HG02678 (cell line): ENCODE data around the gene KRTAP10-5.
"Not testable (repeated sequence)": the region's sequence is repeated elsewhere in the genome, so short reads cannot be mapped to it uniquely, and the experiment has no call there.

Experiments used
- ATAC-seq: cut with Tn5 transposase; IDR thresholded peaks from one replicate; pipeline ENCODE4 v1.9.1; 2021; ENCODE audit warnings: mild to moderate bottlenecking, moderate library complexity; ENCODE audit not compliant: unreplicated experiment

KRTAP10-5 gene

DNA sequence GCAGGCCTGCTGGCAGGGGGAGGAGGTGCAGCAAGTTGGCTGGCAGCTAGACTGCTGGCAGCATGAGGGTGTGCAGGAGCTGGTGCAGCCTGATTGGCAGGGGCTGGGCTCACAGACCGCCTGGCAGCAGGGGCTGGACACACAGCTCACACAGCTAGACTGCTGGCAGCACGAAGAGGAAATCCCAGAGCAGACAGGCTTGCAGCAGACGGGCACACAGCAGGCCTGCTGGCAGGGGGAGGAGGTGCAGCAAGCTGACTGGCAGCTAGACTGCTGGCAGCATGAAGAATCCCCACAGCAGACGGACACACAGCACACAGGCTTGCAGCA lies 11.4 kb upstream of the KRTAP10-5 start:
- ATAC-seq: not testable (repeated sequence)

DNA sequence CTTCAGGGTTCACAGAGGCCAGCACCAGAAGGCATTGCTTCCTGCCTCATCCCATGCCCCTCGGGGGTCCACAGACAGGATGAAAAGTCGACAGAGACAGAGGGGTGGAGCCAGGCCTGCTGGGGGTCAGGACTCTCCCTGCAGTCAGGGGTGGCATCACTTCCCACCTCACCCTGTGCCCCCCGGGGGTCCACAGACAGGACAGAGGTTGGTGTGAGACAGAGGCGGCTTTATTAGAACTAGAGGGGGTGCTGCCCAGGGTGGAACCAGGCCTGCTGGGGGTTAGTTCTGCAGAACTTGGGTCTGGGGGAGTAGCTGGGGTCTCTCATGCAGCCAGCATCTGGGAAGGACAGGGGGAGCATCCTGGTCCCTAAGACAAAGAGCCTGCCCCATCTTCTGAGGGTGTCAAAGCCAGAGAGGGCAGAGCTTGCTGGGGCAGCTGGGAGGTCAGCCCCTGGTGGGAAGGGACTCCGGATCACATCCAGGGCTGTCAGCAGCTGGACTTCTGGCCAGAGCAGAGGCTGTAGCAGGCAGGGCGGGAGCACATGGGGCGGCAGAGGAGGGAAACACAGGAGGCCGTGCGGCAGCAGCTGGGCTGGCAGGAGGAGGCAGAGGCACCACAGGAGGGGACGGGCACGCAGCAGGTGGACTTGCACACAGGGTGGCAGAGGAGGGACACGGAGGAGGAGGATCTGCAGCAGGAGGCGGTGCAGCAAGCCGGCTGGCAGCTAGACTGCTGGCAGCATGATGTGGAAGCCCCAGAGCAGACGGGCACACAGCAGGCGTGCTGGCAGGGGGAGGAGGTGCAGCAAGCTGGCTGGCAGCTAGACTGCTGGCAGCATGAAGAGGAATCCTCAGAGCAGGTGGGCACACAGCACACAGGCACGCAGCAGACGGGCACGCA lies 10.7 kb upstream of the KRTAP10-5 start:
- not testable (repeated sequence) for ATAC-seq

DNA sequence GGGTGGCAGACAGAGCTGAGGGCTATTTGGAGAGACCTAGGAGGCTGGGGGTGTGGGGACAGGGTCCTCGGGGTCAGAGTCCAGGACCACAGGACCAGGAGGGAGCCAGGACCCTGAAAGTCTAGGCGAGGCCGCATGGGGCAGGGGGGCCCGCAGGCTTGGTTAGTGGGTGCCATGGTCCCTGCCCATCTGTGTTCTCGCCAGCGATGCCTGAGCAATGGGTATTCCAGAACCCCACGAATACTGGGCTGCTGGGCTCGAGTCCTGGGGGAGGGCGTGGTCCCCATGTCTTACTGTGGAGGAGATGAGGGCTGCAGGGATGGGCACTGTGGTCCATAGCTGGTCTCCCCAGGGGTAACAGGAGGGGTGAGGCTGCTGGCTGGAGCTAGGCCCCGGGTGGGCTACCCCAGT lies 9.9 kb upstream of the KRTAP10-5 start:
- ATAC-seq: no peak

DNA sequence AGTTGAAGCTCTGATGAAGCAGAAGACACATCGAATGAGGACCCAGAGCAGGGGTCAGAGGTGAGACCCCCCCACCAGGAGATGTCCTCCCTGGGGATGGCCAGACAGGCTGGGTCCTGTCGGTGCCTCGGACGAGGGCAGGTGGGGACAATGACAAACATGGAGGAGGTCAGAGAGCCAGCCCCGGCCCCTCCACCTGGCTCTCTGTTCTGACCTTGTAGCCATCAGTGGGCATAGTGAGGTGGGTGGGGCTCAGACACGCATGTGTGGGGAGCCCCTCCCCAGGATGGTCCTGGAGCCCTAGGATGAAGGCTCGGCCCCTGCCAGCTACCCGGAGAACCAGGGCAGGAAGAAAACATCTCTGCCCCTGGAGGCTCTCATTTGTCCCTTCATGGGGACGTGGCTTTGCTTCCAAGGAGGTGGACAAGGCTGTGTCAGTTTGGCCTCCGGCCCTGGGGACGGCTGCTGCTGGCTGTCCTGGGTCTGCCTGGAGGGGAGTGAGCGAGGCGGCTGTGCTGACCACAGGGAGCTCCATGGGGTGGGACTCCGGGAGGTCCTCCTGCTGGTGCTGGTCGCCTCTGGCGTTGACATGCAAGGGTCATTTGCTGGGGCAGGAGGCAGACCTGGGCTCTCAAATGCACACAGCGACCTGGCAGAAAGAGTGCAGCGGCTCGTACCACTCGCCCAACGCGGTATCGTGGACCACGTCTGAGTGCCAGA lies 9.3 kb upstream of the KRTAP10-5 start:
- no peak for ATAC-seq

DNA sequence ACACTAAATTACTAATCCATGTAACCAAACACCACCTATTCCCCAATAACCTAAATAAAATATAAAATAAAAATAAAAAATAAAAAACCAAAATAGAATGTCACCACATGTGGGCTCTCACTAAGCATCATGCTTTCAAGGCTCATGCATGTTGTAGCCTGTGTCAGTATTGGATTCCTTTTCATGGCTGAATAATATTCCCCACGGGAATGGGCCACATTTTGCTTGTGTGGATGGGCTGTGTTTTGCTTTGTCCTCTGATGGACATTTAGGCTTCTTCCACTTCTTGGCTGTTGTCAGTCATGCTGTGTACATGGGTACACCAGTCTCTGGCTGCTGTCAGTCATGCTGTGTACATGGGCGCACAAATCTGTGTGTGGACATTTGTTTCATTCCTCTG lies 8.7 kb upstream of the KRTAP10-5 start:
- ATAC-seq: no peak

DNA sequence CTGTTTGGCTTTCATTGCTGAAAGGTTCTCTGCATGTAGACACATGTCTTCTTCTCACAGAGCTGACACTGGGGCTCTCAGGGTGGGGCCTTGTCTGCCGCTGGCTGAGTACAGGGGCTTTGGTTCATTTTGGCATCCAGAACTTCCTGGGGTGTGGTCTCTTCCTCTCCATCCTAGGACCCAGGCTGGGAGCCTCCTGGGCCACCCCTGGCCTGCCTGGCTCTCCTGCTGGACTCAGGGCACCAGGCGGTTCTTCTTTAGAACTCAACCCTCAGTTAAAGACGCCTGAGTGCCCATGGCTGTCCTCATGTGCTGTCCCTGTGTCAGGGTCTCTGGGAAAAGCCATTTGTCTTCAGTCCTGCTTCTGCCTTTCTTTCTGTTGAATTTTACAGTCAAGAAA lies 5.5 kb upstream of the KRTAP10-5 start:
- ATAC-seq: no peak

DNA sequence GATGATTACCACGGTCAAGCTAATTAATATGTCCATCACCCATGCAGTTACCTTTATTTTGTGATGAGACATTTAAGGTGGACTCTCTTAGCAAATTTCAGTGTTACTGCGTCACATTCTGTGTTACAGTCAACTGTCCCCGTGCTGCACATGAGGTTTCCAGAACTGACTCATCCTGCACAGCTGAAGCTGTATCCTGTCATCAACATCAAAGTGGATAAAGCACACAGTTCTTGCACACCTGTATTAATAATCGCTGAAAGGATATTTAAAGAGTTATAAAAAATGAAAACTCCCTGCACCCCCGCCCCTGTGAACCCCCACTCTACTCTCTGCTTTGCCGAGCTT lies 3.4 kb upstream of the KRTAP10-5 start:
- no peak for ATAC-seq

DNA sequence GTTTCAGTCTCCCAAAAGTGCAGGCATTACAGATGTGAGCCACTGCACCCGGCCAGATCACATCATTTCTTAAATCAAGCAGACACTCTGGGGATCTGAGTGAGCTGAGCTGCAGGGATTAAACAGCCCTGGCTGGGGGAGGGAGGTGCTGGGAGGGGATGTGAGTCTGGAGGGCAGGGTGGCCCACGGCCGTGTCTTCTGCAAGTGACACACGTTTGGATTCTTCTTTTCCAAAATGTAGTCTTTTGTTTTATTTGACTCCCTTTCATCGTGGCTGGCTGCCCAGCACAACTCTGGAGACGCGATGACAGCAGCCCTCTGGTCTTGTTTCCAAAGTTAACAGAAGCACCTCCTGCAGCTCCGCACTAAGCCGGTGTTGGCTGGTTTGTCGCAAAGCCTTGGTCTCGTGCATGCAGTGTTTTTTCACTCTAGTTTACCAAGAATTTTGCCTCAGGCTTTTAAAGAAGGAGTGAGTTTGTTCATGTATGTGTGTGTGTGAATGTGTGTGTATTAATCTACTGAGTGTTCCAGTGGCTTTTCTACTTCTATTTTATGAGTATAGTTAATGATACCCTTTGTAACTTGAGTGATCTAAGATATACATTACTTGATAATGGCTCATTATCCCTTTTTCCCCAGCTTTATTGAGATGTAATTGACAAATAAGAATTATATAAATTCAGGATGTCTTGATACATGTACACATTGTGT lies 2.8 kb upstream of the KRTAP10-5 start:
- ATAC-seq: no peak

DNA sequence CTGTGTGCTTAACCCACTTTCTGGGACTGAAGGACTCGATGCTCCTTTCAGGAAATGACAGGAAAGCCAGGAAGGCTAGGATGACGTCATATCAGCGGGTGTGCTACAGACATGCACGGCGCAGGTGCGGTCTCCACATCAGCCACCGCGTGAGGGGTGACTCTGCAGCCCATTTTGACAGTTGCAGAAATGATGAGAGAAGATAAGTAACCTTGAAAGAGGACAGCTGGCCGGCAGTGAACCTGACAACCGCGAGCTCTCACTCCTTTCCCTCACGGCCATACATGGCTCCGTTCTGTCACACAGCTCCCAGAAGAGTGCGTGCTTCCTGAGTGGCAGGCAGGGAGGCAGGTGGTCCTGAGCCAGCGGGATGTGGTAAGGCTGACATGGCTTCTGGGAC lies 1.7 kb upstream of the KRTAP10-5 start:
- no peak for ATAC-seq

DNA sequence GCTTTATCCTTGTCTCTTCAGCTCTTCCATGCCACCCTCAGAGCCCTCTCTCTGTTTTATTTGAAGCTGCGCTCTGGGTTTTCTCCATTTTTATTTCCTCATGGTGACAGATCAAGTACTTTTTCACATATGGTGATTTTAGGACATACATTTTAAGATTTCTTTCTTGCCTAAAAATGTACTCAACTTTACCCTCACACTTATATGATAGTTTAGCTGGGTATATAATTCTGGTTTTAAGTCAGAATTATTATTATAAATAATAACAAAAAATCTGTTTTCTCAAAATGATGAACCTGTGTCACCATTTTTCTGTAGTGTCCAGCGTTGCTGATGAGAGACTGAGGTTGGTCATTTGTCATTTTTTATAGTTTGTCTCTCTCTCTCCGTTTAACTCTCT lies 754 bp upstream of the KRTAP10-5 start:
- no peak for ATAC-seq

DNA sequence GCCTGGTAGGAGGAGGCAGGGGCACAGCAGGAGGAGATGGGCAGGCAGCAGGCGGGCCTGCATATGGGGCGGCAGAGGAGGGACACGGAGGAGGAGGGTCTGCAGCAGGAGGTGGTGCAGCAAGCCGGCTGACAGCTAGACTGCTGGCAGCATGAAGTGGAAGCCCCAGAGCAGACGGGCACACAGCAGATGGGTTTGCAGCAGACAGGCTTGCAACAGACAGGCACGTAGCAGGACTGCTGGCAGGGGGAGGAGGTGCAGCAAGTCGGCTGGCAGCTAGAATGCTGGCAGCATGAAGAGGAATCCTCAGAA lies 615 bp downstream of the KRTAP10-5 start:
- no peak for ATAC-seq

DNA sequence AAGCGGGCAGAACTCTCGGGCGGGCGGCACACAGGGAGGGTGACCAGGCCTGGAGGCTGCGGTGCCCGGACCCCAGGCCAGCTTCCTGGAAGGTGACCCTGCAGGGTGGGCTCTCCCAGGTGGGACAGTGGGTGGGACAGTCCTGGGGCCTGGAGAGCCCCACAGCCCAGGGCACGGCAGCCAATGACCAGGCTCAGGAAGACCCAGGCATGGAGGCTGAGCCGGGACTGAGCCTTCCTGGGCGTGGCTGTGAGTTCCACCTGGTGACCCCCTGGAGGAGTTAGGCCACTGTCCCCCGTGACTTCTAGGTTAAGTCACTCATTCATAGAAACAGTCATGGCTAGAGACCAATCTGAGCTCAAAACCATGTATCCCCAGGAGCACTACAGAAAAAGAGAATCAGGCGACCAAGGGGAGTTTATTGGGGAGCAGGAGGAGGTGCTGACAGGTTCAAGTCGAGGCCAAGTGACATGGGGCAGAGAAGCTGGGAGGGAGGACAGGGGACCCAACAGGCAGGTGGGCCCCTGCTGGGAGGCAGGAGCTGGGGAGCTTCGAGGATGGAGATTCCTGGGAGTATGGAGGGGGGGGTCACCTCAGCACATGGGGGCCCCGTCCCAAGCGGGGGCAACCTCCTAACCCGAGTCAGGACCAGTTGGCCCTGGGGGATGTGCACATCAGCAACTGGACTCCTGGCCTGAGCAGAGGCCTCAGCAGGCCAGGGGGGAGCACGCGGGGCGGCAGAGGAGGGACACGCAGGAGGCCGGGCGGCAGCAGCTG lies 1.2 kb downstream of the KRTAP10-5 start:
- no peak for ATAC-seq

DNA sequence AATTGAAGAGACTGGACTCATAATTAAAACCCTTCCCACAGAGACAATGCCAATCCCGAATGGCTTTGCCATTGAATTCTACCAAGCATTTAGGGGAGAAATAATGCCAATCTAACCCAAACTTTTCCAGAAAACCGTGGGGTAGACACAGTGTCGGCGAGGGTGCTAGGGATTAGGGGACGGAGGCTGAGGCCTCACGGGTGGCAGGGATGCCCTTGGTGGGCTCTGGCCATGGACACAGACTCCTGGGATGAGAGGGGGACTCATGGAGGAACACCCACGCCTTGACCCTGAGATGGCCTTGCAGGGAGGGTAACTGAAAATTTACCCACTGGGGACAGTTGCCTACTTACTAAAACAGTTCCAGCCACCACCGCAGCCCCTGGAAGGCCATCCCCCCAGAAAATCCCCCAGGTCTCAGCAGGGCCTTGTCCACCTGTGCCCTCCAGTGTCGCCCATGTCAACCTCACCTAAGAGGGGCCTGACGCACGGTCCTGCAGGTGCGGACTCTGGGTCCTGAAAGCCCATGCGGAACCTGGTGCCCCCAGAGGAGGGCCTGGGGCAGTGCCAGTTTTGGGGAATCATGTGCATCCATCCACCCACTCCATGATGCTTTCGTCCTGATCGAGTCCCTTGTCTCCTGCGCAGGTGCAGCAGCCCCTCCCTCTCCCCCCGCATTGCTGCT lies 1.9 kb downstream of the KRTAP10-5 start:
- no peak for ATAC-seq

DNA sequence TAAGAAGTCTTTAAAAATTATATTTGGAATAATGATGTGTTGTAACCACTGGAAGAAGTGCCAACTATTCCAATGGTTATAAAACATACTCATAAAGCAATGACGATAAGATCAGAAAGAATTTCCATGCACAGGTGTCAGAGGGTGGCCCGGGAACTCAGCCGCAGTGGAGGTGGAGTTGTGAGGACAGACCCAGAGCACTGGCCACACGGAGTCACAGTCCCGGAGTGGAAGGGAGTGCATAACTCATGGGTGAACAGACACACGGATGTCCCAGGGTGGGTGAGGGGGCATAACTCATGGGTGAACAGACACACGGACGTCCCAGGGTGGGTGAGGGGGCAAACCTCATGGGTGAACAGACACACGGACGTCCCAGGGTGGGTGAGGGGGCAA lies 4.4 kb downstream of the KRTAP10-5 start:
- ATAC-seq: no peak

DNA sequence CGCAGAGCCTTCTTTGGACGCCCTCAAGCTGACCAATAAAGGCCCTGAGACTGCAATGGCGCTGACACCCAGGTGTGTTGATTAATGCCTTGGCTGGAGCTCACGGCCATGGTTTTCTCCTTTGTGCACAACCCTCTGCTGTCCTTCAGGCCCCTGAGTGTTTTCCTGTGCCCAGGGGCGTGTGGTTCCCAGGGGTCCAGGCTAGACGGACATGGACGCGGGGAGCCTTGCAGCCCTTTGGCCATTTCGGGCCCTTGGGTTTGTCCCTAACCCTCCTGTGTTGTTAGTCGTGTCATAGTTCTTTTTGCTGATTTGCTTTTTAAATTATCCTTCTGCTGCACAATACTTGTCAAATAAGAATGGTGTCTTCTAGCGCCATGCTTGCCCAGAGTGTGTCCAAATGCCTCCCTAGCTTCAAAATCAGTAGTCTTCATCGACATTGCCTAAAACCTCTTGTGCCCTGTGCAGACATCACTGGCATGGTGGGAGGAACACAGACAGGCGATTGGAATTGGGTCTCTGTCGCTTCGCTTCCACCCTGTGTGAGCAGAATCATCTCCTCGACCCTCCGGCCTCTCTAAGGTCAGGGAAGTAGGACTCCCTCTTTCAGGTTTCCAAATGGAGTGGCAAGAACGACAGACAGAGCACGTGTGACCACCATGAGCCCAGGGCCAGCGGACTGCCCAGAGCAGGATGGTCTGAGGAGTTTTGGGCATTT lies 4.9 kb downstream of the KRTAP10-5 start:
- ATAC-seq: no peak

DNA sequence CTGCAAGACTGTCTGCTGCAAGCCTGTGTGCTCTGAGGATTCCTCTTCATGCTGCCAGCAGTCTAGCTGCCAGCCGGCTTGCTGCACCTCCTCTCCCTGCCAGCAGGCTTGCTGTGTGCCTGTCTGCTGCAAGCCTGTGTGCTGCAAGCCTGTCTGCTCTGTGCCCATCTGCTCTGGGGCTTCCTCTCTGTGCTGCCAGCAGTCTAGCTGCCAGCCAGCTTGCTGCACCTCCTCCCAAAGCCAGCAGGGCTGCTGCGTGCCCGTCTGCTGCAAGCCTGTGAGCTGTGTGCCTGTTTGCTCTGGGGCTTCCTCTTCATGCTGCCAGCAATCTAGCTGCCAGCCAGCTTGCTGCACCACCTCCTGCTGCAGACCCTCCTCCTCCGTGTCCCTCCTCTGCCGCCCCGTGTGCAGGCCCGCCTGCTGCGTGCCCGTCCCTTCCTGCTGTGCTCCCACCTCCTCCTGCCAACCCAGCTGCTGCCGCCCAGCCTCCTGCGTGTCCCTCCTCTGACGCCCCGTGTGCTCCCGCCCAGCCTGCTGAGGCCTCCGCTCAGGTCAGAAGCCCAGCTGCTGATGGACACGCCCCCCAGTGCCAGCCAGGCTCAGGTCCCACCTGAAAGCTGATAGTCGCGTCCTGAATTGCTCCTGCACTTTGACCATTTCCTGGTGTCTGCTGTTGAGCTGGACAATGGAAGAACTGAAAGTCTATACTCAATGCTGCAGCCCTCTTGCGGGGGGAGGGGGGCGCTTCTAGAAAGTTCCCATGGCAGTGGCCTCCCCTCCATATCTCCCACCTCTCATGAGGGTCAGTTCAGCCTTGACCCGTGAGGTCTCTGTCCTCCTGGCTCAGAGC lies 5.7 kb downstream of the KRTAP10-5 start:
- ATAC-seq: no peak

DNA sequence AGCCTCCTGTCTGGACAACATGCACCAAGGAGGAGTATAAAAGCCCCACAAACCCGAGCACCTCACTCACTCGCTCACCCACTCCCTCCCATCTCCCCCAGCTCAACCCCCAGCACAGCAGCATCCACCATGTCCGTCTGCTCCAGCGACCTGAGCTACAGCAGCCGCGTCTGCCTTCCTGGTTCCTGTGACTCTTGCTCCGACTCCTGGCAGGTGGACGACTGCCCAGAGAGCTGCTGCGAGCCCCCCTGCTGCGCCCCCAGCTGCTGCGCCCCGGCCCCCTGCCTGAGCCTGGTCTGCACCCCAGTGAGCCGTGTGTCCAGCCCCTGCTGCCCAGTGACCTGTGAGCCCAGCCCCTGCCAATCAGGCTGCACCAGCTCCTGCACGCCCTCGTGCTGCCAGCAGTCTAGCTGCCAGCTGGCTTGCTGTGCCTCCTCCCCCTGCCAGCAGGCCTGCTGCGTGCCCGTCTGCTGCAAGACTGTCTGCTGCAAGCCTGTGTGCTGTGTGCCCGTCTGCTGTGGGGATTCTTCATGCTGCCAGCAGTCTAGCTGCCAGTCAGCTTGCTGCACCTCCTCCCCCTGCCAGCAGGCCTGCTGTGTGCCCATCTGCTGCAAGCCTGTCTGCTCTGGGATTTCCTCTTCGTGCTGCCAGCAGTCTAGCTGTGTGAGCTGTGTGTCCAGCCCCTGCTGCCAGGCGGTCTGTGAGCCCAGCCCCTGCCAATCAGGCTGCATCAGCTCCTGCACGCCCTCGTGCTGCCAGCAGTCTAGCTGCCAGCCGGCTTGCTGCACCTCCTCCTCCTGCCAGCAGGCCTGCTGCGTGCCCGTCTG lies 6.6 kb downstream of the KRTAP10-5 start, which contains the start of gene KRTAP10-4:
Gene KRTAP10-4, plus strand, starts transcription at position 100 of the 827 bp plus-strand sequence. Its CDS starts 30 bp downstream, at position 130.
- not testable (repeated sequence) for ATAC-seq

DNA sequence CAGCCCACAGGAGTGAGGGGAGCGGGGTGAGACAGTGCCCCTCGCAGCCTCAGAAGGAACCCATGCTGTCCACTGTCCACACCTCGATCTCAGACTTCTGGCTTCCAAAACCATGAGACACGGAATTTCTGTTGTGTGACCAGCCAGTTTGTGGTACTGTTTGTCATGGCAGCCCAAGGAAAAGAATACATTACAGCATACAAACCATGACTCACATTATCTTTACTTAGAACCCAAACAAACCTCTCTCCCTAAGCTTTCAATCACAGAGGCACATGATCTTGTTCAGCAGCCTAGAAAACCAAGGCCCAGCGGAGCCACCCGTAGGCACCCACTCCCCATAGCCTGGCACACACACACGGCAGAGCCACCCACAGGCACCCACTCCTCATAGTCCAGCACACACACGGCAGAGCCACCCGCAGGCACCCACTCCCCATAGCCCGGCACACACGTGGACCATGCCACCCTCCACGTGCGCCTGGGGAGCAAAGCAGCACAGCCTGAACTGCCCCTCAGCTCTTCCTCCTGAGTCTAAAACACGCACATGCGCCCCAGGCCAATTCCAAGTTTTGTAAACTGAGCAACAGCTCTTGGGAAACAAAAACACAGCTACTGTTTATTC lies 7.3 kb downstream of the KRTAP10-5 start:
- ATAC-seq: no peak
